ENCODE data around the gene UQCRH. TPM values are rescaled to one million over a fixed set of nuclear protein-coding genes. Genes with fewer than 3 reads are reported as not detected.
A peak's percentile ranks its signal among the peaks of the same experiment; 100 is the strongest.

The UQCRH gene
- total and polyA plus RNA-seq, 2 of the 13 experiments (the other 11 are each of a cell fraction or from before 2014, with no cell fraction given): 548 to 556 TPM

DNA sequence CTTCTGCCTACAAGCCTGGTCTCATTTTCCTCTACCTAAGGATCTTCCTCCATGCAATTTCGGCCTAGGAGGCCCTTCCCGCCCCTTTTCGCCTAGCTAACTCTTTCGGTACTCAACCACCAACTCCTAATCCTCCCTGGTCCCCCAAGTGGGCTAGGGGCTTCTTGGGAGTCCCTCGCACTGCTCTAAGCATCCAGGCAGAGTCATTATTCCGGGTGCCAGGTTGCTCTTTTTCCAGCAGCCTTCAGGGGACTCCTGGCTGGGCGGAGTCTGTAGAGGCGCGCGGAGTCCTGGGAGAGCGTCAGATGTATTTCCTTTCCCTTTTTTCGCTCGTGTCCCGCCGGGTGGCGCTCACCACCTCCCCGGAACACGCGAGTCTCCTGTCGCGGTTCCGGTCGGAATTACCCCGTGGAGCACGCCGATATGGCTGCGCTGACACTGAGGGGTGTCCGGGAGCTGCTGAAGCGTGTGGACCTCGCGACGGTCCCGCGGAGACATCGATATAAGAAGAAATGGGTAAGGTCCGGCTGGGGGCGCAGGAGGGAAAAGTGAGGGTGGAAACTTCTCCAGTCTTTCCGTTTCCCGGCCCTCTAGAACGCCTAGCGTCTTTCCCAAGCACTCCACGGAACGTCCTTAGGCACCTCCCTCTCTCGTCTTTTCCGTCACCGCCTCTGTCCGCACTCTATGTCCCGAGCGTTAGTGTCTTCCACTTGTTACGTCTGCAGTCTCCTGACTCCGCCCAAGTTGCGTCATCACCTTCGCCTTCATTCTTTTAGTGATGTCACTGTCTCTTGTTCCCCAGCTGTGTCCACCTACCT lies 37.1 kb downstream of the UQCRH start, which contains the start of gene NSUN4 (continued):
- TF ChIP-seq, protein P1, sequence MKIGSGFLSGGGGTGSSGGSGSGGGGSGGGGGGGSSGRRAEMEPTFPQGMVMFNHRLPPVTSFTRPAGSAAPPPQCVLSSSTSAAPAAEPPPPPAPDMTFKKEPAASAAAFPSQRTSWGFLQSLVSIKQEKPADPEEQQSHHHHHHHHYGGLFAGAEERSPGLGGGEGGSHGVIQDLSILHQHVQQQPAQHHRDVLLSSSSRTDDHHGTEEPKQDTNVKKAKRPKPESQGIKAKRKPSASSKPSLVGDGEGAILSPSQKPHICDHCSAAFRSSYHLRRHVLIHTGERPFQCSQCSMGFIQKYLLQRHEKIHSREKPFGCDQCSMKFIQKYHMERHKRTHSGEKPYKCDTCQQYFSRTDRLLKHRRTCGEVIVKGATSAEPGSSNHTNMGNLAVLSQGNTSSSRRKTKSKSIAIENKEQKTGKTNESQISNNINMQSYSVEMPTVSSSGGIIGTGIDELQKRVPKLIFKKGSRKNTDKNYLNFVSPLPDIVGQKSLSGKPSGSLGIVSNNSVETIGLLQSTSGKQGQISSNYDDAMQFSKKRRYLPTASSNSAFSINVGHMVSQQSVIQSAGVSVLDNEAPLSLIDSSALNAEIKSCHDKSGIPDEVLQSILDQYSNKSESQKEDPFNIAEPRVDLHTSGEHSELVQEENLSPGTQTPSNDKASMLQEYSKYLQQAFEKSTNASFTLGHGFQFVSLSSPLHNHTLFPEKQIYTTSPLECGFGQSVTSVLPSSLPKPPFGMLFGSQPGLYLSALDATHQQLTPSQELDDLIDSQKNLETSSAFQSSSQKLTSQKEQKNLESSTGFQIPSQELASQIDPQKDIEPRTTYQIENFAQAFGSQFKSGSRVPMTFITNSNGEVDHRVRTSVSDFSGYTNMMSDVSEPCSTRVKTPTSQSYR (CRISPR knock-in tag; IDR thresholded peaks at IDR 0.05; ENCODE audit: borderline replicate concordance): no peak
- TF ChIP-seq, protein P2, sequence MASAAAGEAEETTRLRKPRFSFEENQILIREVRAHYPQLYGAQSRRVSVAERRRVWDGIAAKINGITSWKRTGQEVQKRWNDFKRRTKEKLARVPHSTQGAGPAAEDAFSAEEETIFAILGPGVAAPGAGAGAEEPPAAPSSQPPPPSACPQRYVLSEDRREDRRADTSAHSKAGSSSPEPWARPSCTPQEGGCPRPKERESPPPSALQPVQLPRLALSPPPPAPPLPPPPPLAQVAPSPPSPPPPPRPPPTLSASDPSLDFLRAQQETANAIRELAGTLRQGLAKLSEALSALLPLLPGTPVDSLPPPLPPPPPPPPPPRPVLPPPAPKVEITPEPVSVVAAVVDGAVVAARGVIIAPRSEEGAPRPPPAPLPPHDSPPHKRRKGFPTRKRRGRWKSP (CRISPR knock-in tag; IDR thresholded peaks at IDR 0.05): peak; percentile 65; the same call in 1 of the 2 replicates
- no peak for TF ChIP-seq TBX3 (IDR thresholded peaks at IDR 0.05; ENCODE audit: borderline replicate concordance)
- peak; percentile 53; the same call in 1 of the 2 replicates for TF ChIP-seq SNAPC2 (CRISPR knock-in tag; IDR thresholded peaks at IDR 0.05)
- TF ChIP-seq, protein P3, sequence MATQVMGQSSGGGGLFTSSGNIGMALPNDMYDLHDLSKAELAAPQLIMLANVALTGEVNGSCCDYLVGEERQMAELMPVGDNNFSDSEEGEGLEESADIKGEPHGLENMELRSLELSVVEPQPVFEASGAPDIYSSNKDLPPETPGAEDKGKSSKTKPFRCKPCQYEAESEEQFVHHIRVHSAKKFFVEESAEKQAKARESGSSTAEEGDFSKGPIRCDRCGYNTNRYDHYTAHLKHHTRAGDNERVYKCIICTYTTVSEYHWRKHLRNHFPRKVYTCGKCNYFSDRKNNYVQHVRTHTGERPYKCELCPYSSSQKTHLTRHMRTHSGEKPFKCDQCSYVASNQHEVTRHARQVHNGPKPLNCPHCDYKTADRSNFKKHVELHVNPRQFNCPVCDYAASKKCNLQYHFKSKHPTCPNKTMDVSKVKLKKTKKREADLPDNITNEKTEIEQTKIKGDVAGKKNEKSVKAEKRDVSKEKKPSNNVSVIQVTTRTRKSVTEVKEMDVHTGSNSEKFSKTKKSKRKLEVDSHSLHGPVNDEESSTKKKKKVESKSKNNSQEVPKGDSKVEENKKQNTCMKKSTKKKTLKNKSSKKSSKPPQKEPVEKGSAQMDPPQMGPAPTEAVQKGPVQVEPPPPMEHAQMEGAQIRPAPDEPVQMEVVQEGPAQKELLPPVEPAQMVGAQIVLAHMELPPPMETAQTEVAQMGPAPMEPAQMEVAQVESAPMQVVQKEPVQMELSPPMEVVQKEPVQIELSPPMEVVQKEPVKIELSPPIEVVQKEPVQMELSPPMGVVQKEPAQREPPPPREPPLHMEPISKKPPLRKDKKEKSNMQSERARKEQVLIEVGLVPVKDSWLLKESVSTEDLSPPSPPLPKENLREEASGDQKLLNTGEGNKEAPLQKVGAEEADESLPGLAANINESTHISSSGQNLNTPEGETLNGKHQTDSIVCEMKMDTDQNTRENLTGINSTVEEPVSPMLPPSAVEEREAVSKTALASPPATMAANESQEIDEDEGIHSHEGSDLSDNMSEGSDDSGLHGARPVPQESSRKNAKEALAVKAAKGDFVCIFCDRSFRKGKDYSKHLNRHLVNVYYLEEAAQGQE (IDR thresholded peaks at IDR 0.05; ENCODE audit: borderline replicate concordance in 1 of 2, low read depth in 1 of 2, low read length in 2 of 2): no peak; a peak in 1 of 4 replicates
- peak; percentile 68; the same call in 1 of the 2 replicates for TF ChIP-seq ZBTB20 (CRISPR knock-in tag; IDR thresholded peaks at IDR 0.05; ENCODE audit: borderline replicate concordance, low read depth)
- no peak for TF ChIP-seq ZNF264 (CRISPR knock-in tag; IDR thresholded peaks at IDR 0.05)
- TF ChIP-seq POLR2AphosphoS5 (IDR thresholded peaks at IDR 0.05; ENCODE audit: low read depth, low read length): peak; percentile 93
- 0 out of 2 replicates have a peak, but pooled peaks have one; percentile 22 for TF ChIP-seq ZFP62 (CRISPR knock-in tag; IDR thresholded peaks at IDR 0.05)
- peak; percentile 29; the same call in 1 of the 2 replicates for TF ChIP-seq ZNF678 (CRISPR knock-in tag; IDR thresholded peaks at IDR 0.05)
- TF ChIP-seq, protein P4, sequence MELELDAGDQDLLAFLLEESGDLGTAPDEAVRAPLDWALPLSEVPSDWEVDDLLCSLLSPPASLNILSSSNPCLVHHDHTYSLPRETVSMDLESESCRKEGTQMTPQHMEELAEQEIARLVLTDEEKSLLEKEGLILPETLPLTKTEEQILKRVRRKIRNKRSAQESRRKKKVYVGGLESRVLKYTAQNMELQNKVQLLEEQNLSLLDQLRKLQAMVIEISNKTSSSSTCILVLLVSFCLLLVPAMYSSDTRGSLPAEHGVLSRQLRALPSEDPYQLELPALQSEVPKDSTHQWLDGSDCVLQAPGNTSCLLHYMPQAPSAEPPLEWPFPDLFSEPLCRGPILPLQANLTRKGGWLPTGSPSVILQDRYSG (CRISPR knock-in tag; IDR thresholded peaks at IDR 0.05): peak; percentile 80
- TF ChIP-seq GFI1 (CRISPR knock-in tag; IDR thresholded peaks at IDR 0.05; ENCODE audit: borderline replicate concordance): no peak; the same call in 1 of the 2 replicates
- no peak for TF ChIP-seq ZNF552 (CRISPR knock-in tag; IDR thresholded peaks at IDR 0.05; ENCODE audit: borderline replicate concordance)
- TF ChIP-seq, protein P5, sequence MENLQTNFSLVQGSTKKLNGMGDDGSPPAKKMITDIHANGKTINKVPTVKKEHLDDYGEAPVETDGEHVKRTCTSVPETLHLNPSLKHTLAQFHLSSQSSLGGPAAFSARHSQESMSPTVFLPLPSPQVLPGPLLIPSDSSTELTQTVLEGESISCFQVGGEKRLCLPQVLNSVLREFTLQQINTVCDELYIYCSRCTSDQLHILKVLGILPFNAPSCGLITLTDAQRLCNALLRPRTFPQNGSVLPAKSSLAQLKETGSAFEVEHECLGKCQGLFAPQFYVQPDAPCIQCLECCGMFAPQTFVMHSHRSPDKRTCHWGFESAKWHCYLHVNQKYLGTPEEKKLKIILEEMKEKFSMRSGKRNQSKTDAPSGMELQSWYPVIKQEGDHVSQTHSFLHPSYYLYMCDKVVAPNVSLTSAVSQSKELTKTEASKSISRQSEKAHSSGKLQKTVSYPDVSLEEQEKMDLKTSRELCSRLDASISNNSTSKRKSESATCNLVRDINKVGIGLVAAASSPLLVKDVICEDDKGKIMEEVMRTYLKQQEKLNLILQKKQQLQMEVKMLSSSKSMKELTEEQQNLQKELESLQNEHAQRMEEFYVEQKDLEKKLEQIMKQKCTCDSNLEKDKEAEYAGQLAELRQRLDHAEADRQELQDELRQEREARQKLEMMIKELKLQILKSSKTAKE (CRISPR knock-in tag; IDR thresholded peaks at IDR 0.05; ENCODE audit: borderline replicate concordance): 0 out of 2 replicates have a peak, but pooled peaks have one; percentile 25
- no peak for TF ChIP-seq U2AF2 (IDR thresholded peaks at IDR 0.05; ENCODE audit: low read depth, low read length)
- TF ChIP-seq ZKSCAN5 (CRISPR knock-in tag; IDR thresholded peaks at IDR 0.05): no peak
- peak; percentile 69 for TF ChIP-seq ATF1 (CRISPR knock-in tag; IDR thresholded peaks at IDR 0.05)

Data from HepG2 (cell line).